HEK293 (cell line): Measurements from ENCODE around the gene FADS3.
"Not testable (repeated sequence)": the region's sequence is repeated elsewhere in the genome, so short reads cannot be mapped to it uniquely, and the experiment has no call there.

Experiments used
- CTCF ChIA-PET: fragments of 350-600 bp; formaldehyde crosslinking; extraction: SDS; loops from one replicate; lab custom pipeline; 2021; ENCODE audit warnings: antibody characterized with exemption; lab: Yijun Ruan, JAX
- POLR2A ChIA-PET: fragments of 300-600 bp; formaldehyde crosslinking; extraction: SDS; loops from one replicate; lab custom pipeline; 2020; ENCODE audit warnings: antibody characterized with exemption, inconsistent platforms; lab: Yijun Ruan, JAX
- H3K27ac ChIP-seq: fragments of 200-500 bp; sonication (Bioruptor generic); 2 replicates; pipeline ENCODE4 v1.5.1; 2014; ENCODE audit warnings: low read depth, low read length, control low read depth, inconsistent platforms; ENCODE audit errors: extremely low read depth
- H3K36me3 ChIP-seq, 2 experiments: fragments of 200-500 bp in 1 of 2; sonication (Bioruptor generic) in 1 of 2; 1 replicate in 1 of 2; 2 replicates in 1 of 2; pipeline ENCODE4 v1.5.1; 2014 to 2017; ENCODE audit warnings: inconsistent platforms in 2 of 2, low read length in 2 of 2; ENCODE audit not compliant: control insufficient read depth in 2 of 2, insufficient read depth in 1 of 2
- H3K4me1 ChIP-seq: fragments of 200-500 bp; sonication (Bioruptor generic); 2 replicates; pipeline ENCODE4 v1.5.1; 2014; ENCODE audit warnings: mild to moderate bottlenecking, low read length, inconsistent platforms; ENCODE audit not compliant: control insufficient read depth, insufficient read depth
- H3K4me3 ChIP-seq: 2 replicates; pipeline ENCODE4 v1.5.1; 2011; ENCODE audit warnings: low read depth, mild to moderate bottlenecking, control low read depth, low read length, moderate library complexity
- H3K9me3 ChIP-seq: fragments of 200-500 bp; sonication (Bioruptor generic); 2 replicates; pipeline ENCODE4 v1.5.1; 2014; ENCODE audit warnings: low read depth, low read length, inconsistent platforms; ENCODE audit not compliant: control insufficient read depth, insufficient read depth
- BCL11A ChIP-seq: fragments of 450-650 bp; formaldehyde crosslinking; IDR thresholded peaks from 2 replicates; pipeline ENCODE4 v1.5.1; 2016; ENCODE audit warnings: low read depth, missing biosample characterization, missing genetic modification characterization
- KLF7 ChIP-seq: fragments of 450-650 bp; formaldehyde crosslinking; IDR thresholded peaks from 2 replicates; pipeline ENCODE4 v1.5.1; 2016; ENCODE audit warnings: missing biosample characterization, missing genetic modification characterization, borderline replicate concordance
- REPIN1 ChIP-seq: fragments of 450-650 bp; formaldehyde crosslinking; IDR thresholded peaks from 2 replicates; pipeline ENCODE4 v1.5.1; 2017; ENCODE audit warnings: missing biosample characterization, missing genetic modification characterization, low read depth
- ZNF16 ChIP-seq: fragments of 450-650 bp; formaldehyde crosslinking; IDR thresholded peaks from 2 replicates; pipeline ENCODE4 v1.5.1; 2016; ENCODE audit warnings: low read depth, missing biosample characterization, missing genetic modification characterization
- ZNF239 ChIP-seq: fragments of 450-650 bp; formaldehyde crosslinking; IDR thresholded peaks from 2 replicates; pipeline ENCODE4 v1.5.1; 2016; ENCODE audit warnings: missing biosample characterization, missing genetic modification characterization
- ZNF280D ChIP-seq: fragments of 450-650 bp; formaldehyde crosslinking; IDR thresholded peaks from 2 replicates; pipeline ENCODE4 v1.5.1; 2016; ENCODE audit warnings: missing biosample characterization, missing genetic modification characterization
- ZNF311 ChIP-seq: fragments of 450-650 bp; formaldehyde crosslinking; IDR thresholded peaks from 2 replicates; pipeline ENCODE4 v1.5.1; 2017; ENCODE audit warnings: missing biosample characterization, missing genetic modification characterization, borderline replicate concordance
- ZNF366 ChIP-seq: fragments of 450-650 bp; formaldehyde crosslinking; conservative IDR thresholded peaks from 2 replicates; pipeline ENCODE4 v1.5.1; 2016; ENCODE audit warnings: missing biosample characterization, missing genetic modification characterization
- ZNF416 ChIP-seq: fragments of 450-650 bp; formaldehyde crosslinking; IDR thresholded peaks from 2 replicates; pipeline ENCODE4 v1.5.1; 2016; ENCODE audit warnings: missing biosample characterization, missing genetic modification characterization
- ZNF623 ChIP-seq: fragments of 450-650 bp; formaldehyde crosslinking; IDR thresholded peaks from 2 replicates; pipeline ENCODE4 v1.5.1; 2016; ENCODE audit warnings: missing biosample characterization, missing genetic modification characterization
- ZNF645 ChIP-seq: fragments of 450-650 bp; formaldehyde crosslinking; IDR thresholded peaks from 2 replicates; pipeline ENCODE4; 2016; ENCODE audit warnings: missing biosample characterization, missing genetic modification characterization
- ZNF747 ChIP-seq: fragments of 450-650 bp; formaldehyde crosslinking; IDR thresholded peaks from 2 replicates; pipeline ENCODE4 v1.5.1; 2016; ENCODE audit warnings: missing biosample characterization, missing genetic modification characterization
- ZNF76 ChIP-seq: fragments of 450-650 bp; formaldehyde crosslinking; IDR thresholded peaks from 2 replicates; pipeline ENCODE4; 2016; ENCODE audit warnings: low read depth, missing biosample characterization, missing genetic modification characterization, borderline replicate concordance
- ZNF777 ChIP-seq: fragments of 450-650 bp; formaldehyde crosslinking; IDR thresholded peaks from 2 replicates; pipeline ENCODE4 v1.5.1; 2017; ENCODE audit warnings: missing biosample characterization, missing genetic modification characterization, borderline replicate concordance
- ZNF792 ChIP-seq: fragments of 450-650 bp; formaldehyde crosslinking; IDR thresholded peaks from 2 replicates; pipeline ENCODE4 v1.5.1; 2016; ENCODE audit warnings: missing biosample characterization, missing genetic modification characterization
- TF ChIP-seq, protein P1 (sequence below): fragments of 450-650 bp; formaldehyde crosslinking; IDR thresholded peaks from 2 replicates; pipeline ENCODE4 v1.5.1; 2016; ENCODE audit warnings: missing biosample characterization, missing genetic modification characterization, borderline replicate concordance
- TF ChIP-seq, protein P2 (sequence below): fragments of 450-650 bp; formaldehyde crosslinking; IDR thresholded peaks from 2 replicates; pipeline ENCODE4 v1.5.1; 2016; ENCODE audit warnings: missing biosample characterization, missing genetic modification characterization
- TF ChIP-seq, protein P3 (sequence below): fragments of 450-650 bp; formaldehyde crosslinking; IDR thresholded peaks from 2 replicates; pipeline ENCODE4 v1.5.1; 2016; ENCODE audit warnings: missing biosample characterization, missing genetic modification characterization

FADS3 gene

GRCh38 chr11:61882267-61882666 lies 9.1 kb downstream of the FADS3 start:
- H3K4me1 ChIP-seq, POLR2A ChIA-PET: not testable (repeated sequence)
- CTCF ChIA-PET: interaction anchor here (0.5 to 7.0 kb wide), 8 partner anchors 11 to 444 kb away, joined by 3 to 48 read pairs (median 5); no protein-coding TSS in a partner anchor

DNA sequence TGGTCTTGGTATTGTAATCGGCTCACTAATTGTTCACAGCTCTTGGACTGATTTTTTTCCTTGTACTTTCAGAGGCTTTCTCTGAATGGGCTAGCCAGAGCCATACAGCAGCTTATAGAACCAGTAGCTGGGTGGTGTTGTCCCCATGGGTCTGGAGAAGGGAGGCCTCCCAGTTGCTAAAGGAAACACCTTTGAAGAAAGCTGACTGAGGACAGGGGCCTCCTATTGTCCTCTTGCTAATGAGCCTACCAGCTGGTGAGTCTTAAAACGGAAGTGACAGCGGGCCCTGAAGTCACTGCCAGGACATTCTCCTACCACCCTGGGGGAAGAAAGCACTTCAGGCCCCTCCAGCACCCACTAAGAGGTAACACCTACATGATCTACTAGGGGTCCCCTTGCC lies 9.9 kb downstream of the FADS3 start:
- Histone ChIP-seq H3K36me3 (no peaks in the 10 kb centered on the region), H3K4me1 (no peaks in the 10 kb centered on the region), H3K4me3 (no peak overlapping the region), H3K27ac (no peak overlapping the region), H3K9me3 (no peaks in the 10 kb centered on the region)
- ChIA-PET CTCF (interaction anchor here (0.6 to 7.0 kb wide), 9 partner anchors 9 to 227 kb away, joined by 3 to 48 read pairs (median 4); no protein-coding TSS in a partner anchor), POLR2A (no interaction called here)
- TF ChIP-seq, protein P1, sequence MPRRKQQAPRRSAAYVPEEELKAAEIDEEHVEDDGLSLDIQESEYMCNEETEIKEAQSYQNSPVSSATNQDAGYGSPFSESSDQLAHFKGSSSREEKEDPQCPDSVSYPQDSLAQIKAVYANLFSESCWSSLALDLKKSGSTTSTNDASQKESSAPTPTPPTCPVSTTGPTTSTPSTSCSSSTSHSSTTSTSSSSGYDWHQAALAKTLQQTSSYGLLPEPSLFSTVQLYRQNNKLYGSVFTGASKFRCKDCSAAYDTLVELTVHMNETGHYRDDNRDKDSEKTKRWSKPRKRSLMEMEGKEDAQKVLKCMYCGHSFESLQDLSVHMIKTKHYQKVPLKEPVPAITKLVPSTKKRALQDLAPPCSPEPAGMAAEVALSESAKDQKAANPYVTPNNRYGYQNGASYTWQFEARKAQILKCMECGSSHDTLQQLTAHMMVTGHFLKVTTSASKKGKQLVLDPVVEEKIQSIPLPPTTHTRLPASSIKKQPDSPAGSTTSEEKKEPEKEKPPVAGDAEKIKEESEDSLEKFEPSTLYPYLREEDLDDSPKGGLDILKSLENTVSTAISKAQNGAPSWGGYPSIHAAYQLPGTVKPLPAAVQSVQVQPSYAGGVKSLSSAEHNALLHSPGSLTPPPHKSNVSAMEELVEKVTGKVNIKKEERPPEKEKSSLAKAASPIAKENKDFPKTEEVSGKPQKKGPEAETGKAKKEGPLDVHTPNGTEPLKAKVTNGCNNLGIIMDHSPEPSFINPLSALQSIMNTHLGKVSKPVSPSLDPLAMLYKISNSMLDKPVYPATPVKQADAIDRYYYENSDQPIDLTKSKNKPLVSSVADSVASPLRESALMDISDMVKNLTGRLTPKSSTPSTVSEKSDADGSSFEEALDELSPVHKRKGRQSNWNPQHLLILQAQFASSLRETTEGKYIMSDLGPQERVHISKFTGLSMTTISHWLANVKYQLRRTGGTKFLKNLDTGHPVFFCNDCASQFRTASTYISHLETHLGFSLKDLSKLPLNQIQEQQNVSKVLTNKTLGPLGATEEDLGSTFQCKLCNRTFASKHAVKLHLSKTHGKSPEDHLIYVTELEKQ (tag by site-specific recombination): no peak
- TF ChIP-seq ZNF747 (tag by site-specific recombination) (no peak), ZNF239 (tag by site-specific recombination) (no peak), ZNF792 (tag by site-specific recombination) (no peak), ZNF366 (tag by site-specific recombination) (no peak), BCL11A (no peak), ZNF777 (tag by site-specific recombination) (no peak), REPIN1 (tag by site-specific recombination) (no peak), ZNF16 (tag by site-specific recombination) (no peak), ZNF76 (tag by site-specific recombination) (no peak), ZNF280D (tag by site-specific recombination) (no peak), ZNF645 (no peak), ZNF416 (tag by site-specific recombination) (no peak), ZNF311 (tag by site-specific recombination) (no peak), ZNF623 (tag by site-specific recombination) (no peak), KLF7 (tag by site-specific recombination) (no peak)
- TF ChIP-seq, protein P2, sequence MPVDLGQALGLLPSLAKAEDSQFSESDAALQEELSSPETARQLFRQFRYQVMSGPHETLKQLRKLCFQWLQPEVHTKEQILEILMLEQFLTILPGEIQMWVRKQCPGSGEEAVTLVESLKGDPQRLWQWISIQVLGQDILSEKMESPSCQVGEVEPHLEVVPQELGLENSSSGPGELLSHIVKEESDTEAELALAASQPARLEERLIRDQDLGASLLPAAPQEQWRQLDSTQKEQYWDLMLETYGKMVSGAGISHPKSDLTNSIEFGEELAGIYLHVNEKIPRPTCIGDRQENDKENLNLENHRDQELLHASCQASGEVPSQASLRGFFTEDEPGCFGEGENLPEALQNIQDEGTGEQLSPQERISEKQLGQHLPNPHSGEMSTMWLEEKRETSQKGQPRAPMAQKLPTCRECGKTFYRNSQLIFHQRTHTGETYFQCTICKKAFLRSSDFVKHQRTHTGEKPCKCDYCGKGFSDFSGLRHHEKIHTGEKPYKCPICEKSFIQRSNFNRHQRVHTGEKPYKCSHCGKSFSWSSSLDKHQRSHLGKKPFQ: no peak
- TF ChIP-seq, protein P3, sequence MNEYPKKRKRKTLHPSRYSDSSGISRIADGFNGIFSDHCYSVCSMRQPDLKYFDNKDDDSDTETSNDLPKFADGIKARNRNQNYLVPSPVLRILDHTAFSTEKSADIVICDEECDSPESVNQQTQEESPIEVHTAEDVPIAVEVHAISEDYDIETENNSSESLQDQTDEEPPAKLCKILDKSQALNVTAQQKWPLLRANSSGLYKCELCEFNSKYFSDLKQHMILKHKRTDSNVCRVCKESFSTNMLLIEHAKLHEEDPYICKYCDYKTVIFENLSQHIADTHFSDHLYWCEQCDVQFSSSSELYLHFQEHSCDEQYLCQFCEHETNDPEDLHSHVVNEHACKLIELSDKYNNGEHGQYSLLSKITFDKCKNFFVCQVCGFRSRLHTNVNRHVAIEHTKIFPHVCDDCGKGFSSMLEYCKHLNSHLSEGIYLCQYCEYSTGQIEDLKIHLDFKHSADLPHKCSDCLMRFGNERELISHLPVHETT: no peak

More at GRCh38 chr11:61882267-61882666, 9.1 kb downstream of the FADS3 start:
- not testable (repeated sequence) for H3K4me3 ChIP-seq, H3K9me3 ChIP-seq, H3K27ac ChIP-seq, H3K36me3 ChIP-seq
